ENCODE measurements around the gene NUP210L. TPM values are rescaled to one million over a fixed set of nuclear protein-coding genes. Genes with fewer than 3 reads are reported as not detected.

NUP210L gene
- total and polyA plus RNA-seq, 2 donors (not counting 3 experiments of a cell fraction or from before 2014, with no cell fraction given): 0.01 to 0.07 TPM

- no peak for DNase-seq (ENCODE audit: low read depth, low spot score)
- Histone ChIP-seq H3K4me2 (ENCODE audit: insufficient read depth, low read length) (peak overlapping the region; percentile 83), H3K79me2 (ENCODE audit: control insufficient read depth, insufficient read depth, low read length) (no peaks in the 10 kb centered on the region), H3K27ac (ENCODE audit: insufficient read depth, low read depth, low read length) (no peak overlapping the region), H4K20me1 (replicated peaks; ENCODE audit: control insufficient read depth, extremely low read depth, insufficient read depth, low read length) (no peaks in the 10 kb centered on the region), H2AFZ (ENCODE audit: low read depth, low read length) (peak overlapping the region; percentile 16), H3K9me3 (replicated peaks; ENCODE audit: control insufficient read depth, insufficient read depth, low read length) (no peaks in the 10 kb centered on the region), H3K4me3 (replicated peaks in 1 of 3; ENCODE audit: insufficient read depth in 1 of 3, low read depth in 1 of 3, low read length in 3 of 3) (peak overlapping the region in 2 of 3 experiments; percentile 62 to 68), H3K27me3 (ENCODE audit: control insufficient read depth in 2 of 2, insufficient read depth in 2 of 2, low read length in 2 of 2) (no peaks in the 10 kb centered on the region), H3K9ac (replicated peaks; ENCODE audit: extremely low read depth, insufficient read depth, low read length) (no peak overlapping the region), H3K4me1 (ENCODE audit: control insufficient read depth, extremely low read depth, insufficient read depth, low read length) (peaks cover 26% of the 10 kb centered on the region), H3K9me1 (replicated peaks; ENCODE audit: control insufficient read depth, extremely low read depth, insufficient read depth, low read length) (no peaks in the 10 kb centered on the region), H3K36me3 (ENCODE audit: control insufficient read depth in 2 of 2, extremely low read depth in 1 of 2, insufficient read depth in 2 of 2, low read length in 2 of 2) (no peaks in the 10 kb centered on the region)
- CTCF ChIA-PET: interaction anchor here (2.4 to 4.7 kb wide), 3 partner anchors 9 to 23 kb away, joined by 10 to 37 read pairs (median 16); partner anchors contain the start of genes DENND4B, JTB and RAB13
- TF ChIP-seq EZH2 (IDR thresholded peaks at IDR 0.05; ENCODE audit: borderline replicate concordance, low read depth, low read length, severe bottlenecking): no peak
- no TSS peak for BruUV-seq (replicated peaks)
- POLR2A ChIA-PET: no interaction called here
- no peak for FAIRE-seq
- intact Hi-C loops (cut with micrococcal nuclease): no loop called here
- dilution Hi-C loops (cut with MboI; ENCODE audit: extremely low pct_ligation_motif_present, low sequenced_read_pairs): no loop called here
Measured at GRCh38 chr1:153968408-153968807, 186.5 kb downstream of the NUP210L start.

- H3K4me3 ChIP-seq (replicated peaks in 1 of 3; ENCODE audit: insufficient read depth in 1 of 3, low read depth in 1 of 3, low read length in 3 of 3): peak overlapping the region; percentile 42 to 68 (median 62)
- no peaks in the 10 kb centered on the region for H3K27me3 ChIP-seq (ENCODE audit: control insufficient read depth in 2 of 2, insufficient read depth in 2 of 2, low read length in 2 of 2)
- H3K9me1 ChIP-seq (replicated peaks; ENCODE audit: control insufficient read depth, extremely low read depth, insufficient read depth, low read length): no peaks in the 10 kb centered on the region
- ChIA-PET CTCF (interaction anchor here (0.8 to 4.7 kb wide), 9 partner anchors 8 to 171 kb away, joined by 3 to 37 read pairs (median 9); partner anchors contain the start of genes CRTC2, DENND4B, JTB and RAB13), POLR2A (interaction anchor here (1.6 to 1.8 kb wide), 2 partner anchors 10 to 23 kb away, joined by 8 to 12 read pairs; partner anchors contain the start of genes JTB and RPS27)
- H4K20me1 ChIP-seq (replicated peaks; ENCODE audit: control insufficient read depth, extremely low read depth, insufficient read depth, low read length): no peaks in the 10 kb centered on the region
- FAIRE-seq (no peak), DNase-seq (ENCODE audit: low read depth, low spot score) (no peak)
- dilution Hi-C loops (cut with MboI; ENCODE audit: extremely low pct_ligation_motif_present, low sequenced_read_pairs): no loop called here
- H3K36me3 ChIP-seq (ENCODE audit: control insufficient read depth in 2 of 2, extremely low read depth in 1 of 2, insufficient read depth in 2 of 2, low read length in 2 of 2): no peaks in the 10 kb centered on the region
- H3K9me3 ChIP-seq (replicated peaks; ENCODE audit: control insufficient read depth, insufficient read depth, low read length): no peaks in the 10 kb centered on the region
- H3K9ac ChIP-seq (replicated peaks; ENCODE audit: extremely low read depth, insufficient read depth, low read length): peak overlapping the region; percentile 66
- H3K4me2 ChIP-seq (ENCODE audit: insufficient read depth, low read length): peak overlapping the region; percentile 83
- no peaks in the 10 kb centered on the region for H3K79me2 ChIP-seq (ENCODE audit: control insufficient read depth, insufficient read depth, low read length)
- no TSS peak for BruUV-seq (replicated peaks)
- intact Hi-C loops (cut with micrococcal nuclease): no loop called here
- peaks cover 28% of the 10 kb centered on the region for H3K4me1 ChIP-seq (ENCODE audit: control insufficient read depth, extremely low read depth, insufficient read depth, low read length)
- TF ChIP-seq CTCF (IDR thresholded peaks at IDR 0.05; ENCODE audit: extremely low read depth in 1 of 2, insufficient read depth in 1 of 2, low read depth in 1 of 2, low read length in 2 of 2) (no peak), FOS (IDR thresholded peaks at IDR 0.05; ENCODE audit: borderline replicate concordance, insufficient read depth, low read length) (no peak), POLR2A (IDR thresholded peaks at IDR 0.05; ENCODE audit: low read depth, low read length) (no peak), POLR2AphosphoS5 (IDR thresholded peaks at IDR 0.05; ENCODE audit: insufficient read depth, low read depth, low read length) (no peak), MAX (IDR thresholded peaks at IDR 0.05; ENCODE audit: insufficient read depth, insufficient read length) (no peak), JUN (IDR thresholded peaks at IDR 0.05; ENCODE audit: borderline replicate concordance, insufficient read depth, insufficient read length, low read depth) (no peak), EZH2 (IDR thresholded peaks at IDR 0.05; ENCODE audit: borderline replicate concordance, low read depth, low read length, severe bottlenecking) (no peak), MYC (IDR thresholded peaks at IDR 0.05; ENCODE audit: low read depth, low read length) (no peak)
- H2AFZ ChIP-seq (ENCODE audit: low read depth, low read length): peak overlapping the region; percentile 16
- no peak overlapping the region for H3K27ac ChIP-seq (ENCODE audit: insufficient read depth, low read depth, low read length)
Measured at GRCh38 chr1:153968000-153968363, 186.9 kb downstream of the NUP210L start.

Data from endothelial cell of umbilical vein (primary cell).